Esophagus squamous epithelium (tissue), 4 donors: Measurements from ENCODE around the gene OR6S1.

ENCODE experiments used
- CTCF ChIP-seq, 6 experiments: fragments of 450-650 bp in 4 of 6; fragments of 200-600 bp in 2 of 6; sonication (generic) in 2 of 6; IDR thresholded peaks; one replicate each; pipeline ENCODE4 v1.5.1; 2016 to 2019; ENCODE audit warnings: antibody characterized with exemption in 6 of 6, mild to moderate bottlenecking in 4 of 6, moderate library complexity in 4 of 6
- POLR2A ChIP-seq, 4 donors: fragments of 450-650 bp; IDR thresholded peaks; one replicate each; pipeline ENCODE4 v1.6.1; 2017; ENCODE audit warnings: antibody characterized with exemption in 4 of 4, mild to moderate bottlenecking in 4 of 4, moderate library complexity in 3 of 4

GRCh38 chr14:20628063-20628854 lies 13.2 kb downstream of the OR6S1 start:
- TF ChIP-seq CTCF (IDR thresholded peaks at IDR 0.05) (no peak), POLR2A (IDR thresholded peaks at IDR 0.05) (no peak)
